Osteoblast (primary cell): Measurements from ENCODE around the gene COL4A1. TPM values are rescaled to one million over a fixed set of nuclear protein-coding genes. Genes with fewer than 3 reads are reported as not detected.

Experiments used
- DNase-seq: peaks from one replicate; pipeline ENCODE4 v3.0.0; 2011; ENCODE audit warnings: low spot score, mixed read lengths; ENCODE audit not compliant: insufficient read length; ENCODE audit errors: missing footprints
- H2AFZ ChIP-seq: 2 replicates; pipeline ENCODE4 v1.6.0; 2011; ENCODE audit warnings: mild to moderate bottlenecking, low read length
- H3K27ac ChIP-seq: 2 replicates; pipeline ENCODE4 v1.5.1; 2011; ENCODE audit warnings: mild to moderate bottlenecking, low read depth, low read length, moderate library complexity
- H3K27me3 ChIP-seq: 2 replicates; pipeline ENCODE4 v1.6.0; 2012; ENCODE audit warnings: mild to moderate bottlenecking, control low read depth, inconsistent platforms, low read length, moderate library complexity; ENCODE audit not compliant: insufficient read depth
- H3K36me3 ChIP-seq: 2 replicates; pipeline ENCODE4 v1.5.1; 2011; ENCODE audit warnings: mild to moderate bottlenecking, low read length, control low read depth, moderate library complexity; ENCODE audit not compliant: insufficient read depth
- H3K4me1 ChIP-seq: 2 replicates; pipeline ENCODE4 v1.5.1; 2011; ENCODE audit warnings: mild to moderate bottlenecking, low read length, control low read depth, moderate library complexity; ENCODE audit not compliant: insufficient read depth
- H3K4me2 ChIP-seq: 2 replicates; pipeline ENCODE4 v1.6.0; 2011; ENCODE audit warnings: mild to moderate bottlenecking, low read length; ENCODE audit not compliant: insufficient read depth
- H3K4me3 ChIP-seq: fragments of 200-600 bp; sonication (generic); 3 replicates; pipeline ENCODE4 v1.5.1; 2012; ENCODE audit warnings: mild to moderate bottlenecking, low read length, inconsistent platforms; ENCODE audit not compliant: insufficient read depth
- H3K79me2 ChIP-seq: 2 replicates; pipeline ENCODE4 v1.6.0; 2012; ENCODE audit warnings: mild to moderate bottlenecking, low read length, control low read depth, inconsistent platforms; ENCODE audit not compliant: insufficient read depth
- H3K9me3 ChIP-seq: 2 replicates; pipeline ENCODE4 v1.5.1; 2011; ENCODE audit warnings: low read depth, low read length, control low read depth
- H4K20me1 ChIP-seq: 2 replicates; pipeline ENCODE4 v1.6.0; 2012; ENCODE audit warnings: mild to moderate bottlenecking, low read length, control low read depth; ENCODE audit not compliant: insufficient read depth
- CTCF ChIP-seq: IDR thresholded peaks from 2 replicates; pipeline ENCODE4 v1.5.1; 2011; ENCODE audit warnings: mild to moderate bottlenecking, low read depth, low read length, moderate library complexity; ENCODE audit errors: extremely low read depth
- total RNA-seq: library from RNA; depleted of rRNA; stranded (reverse); fragments of >200 nt; gene quantifications from 2 replicates; pipeline ENCODE4 v1.2.3, GENCODE V29; 2012

The COL4A1 gene
- total RNA-seq, 1 donor, result 412 TPM

GRCh38 chr13:110265682-110266430, 41.1 kb downstream of the COL4A1 start:
- H3K36me3 ChIP-seq, result peaks cover 42% of the 10 kb centered on the region
- no peaks in the 10 kb centered on the region for H3K9me3 ChIP-seq
- no peak overlapping the region for H3K4me2 ChIP-seq
- H3K79me2 ChIP-seq, result peaks cover 80% of the 10 kb centered on the region
- no peak overlapping the region for H3K4me3 ChIP-seq
- no peak for TF ChIP-seq CTCF
- peaks cover 42% of the 10 kb centered on the region for H4K20me1 ChIP-seq
- no peaks in the 10 kb centered on the region for H3K4me1 ChIP-seq
- H2AFZ ChIP-seq, result no peak overlapping the region
- H3K27me3 ChIP-seq, result no peaks in the 10 kb centered on the region
- DNase-seq, result no peak
- H3K27ac ChIP-seq, result no peak overlapping the region

- H3K4me2 ChIP-seq, result no peak overlapping the region
- no peak overlapping the region for H3K27ac ChIP-seq
- H3K27me3 ChIP-seq, result no peaks in the 10 kb centered on the region
- peaks cover 38% of the 10 kb centered on the region for H4K20me1 ChIP-seq
- no peak overlapping the region for H3K4me3 ChIP-seq
- no peak for DNase-seq
- no peaks in the 10 kb centered on the region for H3K4me1 ChIP-seq
- H3K79me2 ChIP-seq, result peaks cover 77% of the 10 kb centered on the region
- TF ChIP-seq CTCF, result no peak
- H3K9me3 ChIP-seq, result no peaks in the 10 kb centered on the region
- H3K36me3 ChIP-seq, result peaks cover 37% of the 10 kb centered on the region
- no peak overlapping the region for H2AFZ ChIP-seq
Observed at GRCh38 chr13:110265341-110265681, 41.6 kb downstream of the COL4A1 start.

- peaks cover 33% of the 10 kb centered on the region for H3K36me3 ChIP-seq
- no peak overlapping the region for H3K4me2 ChIP-seq
- H4K20me1 ChIP-seq, result peaks cover 33% of the 10 kb centered on the region
- H3K9me3 ChIP-seq, result no peaks in the 10 kb centered on the region
- H3K79me2 ChIP-seq, result peaks cover 74% of the 10 kb centered on the region
- peaks cover 5% of the 10 kb centered on the region for H3K4me1 ChIP-seq
- H3K27ac ChIP-seq, result no peak overlapping the region
- no peaks in the 10 kb centered on the region for H3K27me3 ChIP-seq
- TF ChIP-seq CTCF, result no peak
- no peak for DNase-seq
- no peak overlapping the region for H2AFZ ChIP-seq
- H3K4me3 ChIP-seq, result no peak overlapping the region
Observed at GRCh38 chr13:110264685-110265275, 42.2 kb downstream of the COL4A1 start.

- Histone ChIP-seq H3K4me1 (peaks cover 14% of the 10 kb centered on the region), H3K4me2 (no peak overlapping the region), H2AFZ (no peak overlapping the region), H3K4me3 (no peak overlapping the region), H3K36me3 (peaks cover 29% of the 10 kb centered on the region), H3K27ac (no peak overlapping the region), H3K27me3 (no peaks in the 10 kb centered on the region), H3K79me2 (peaks cover 69% of the 10 kb centered on the region), H4K20me1 (peaks cover 27% of the 10 kb centered on the region), H3K9me3 (no peaks in the 10 kb centered on the region)
- DNase-seq, result no peak
- no peak for TF ChIP-seq CTCF
Observed at GRCh38 chr13:110263888-110264287, 43.1 kb downstream of the COL4A1 start.
